ENCODE data around the gene KCNC3. TPM values are rescaled to one million over a fixed set of nuclear protein-coding genes. Genes with fewer than 3 reads are reported as not detected.
"Not testable (repeated sequence)": the region's sequence is repeated elsewhere in the genome, so short reads cannot be mapped to it uniquely, and the experiment has no call there.

Gene KCNC3
- total and polyA plus RNA-seq, 8 donors = 8.5 to 29.8 (median 23.9) TPM

DNA sequence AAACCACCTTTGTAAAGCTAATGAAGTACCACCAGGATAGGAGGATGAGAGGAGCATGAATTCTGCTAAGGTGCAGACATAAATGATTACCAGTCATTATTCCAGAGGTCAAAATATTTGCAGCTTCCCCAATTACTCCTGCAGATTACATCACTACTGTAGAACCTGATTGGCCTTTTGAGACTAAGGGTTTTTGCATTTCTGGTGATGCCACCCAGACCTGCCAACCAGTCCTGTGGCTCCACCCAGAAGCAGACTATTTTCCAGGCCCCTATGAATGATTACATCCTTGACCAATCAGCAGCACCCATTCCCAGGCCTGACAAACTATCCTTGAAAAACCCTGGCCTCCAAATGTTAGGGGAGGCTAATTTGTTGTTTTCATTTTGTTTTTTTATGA, 11.2 kb upstream of the KCNC3 start:
- Histone ChIP-seq H3K9me3 (no peaks in the 10 kb centered on the region), H3K27me3 (peaks cover 0 to 7% of the 10 kb centered on the region in 2 donors), H3K36me3 (no peaks in the 10 kb centered on the region), H3K4me3 (no peak overlapping the region), H3K27ac (no peak overlapping the region), H3K4me1 (no peaks in the 10 kb centered on the region)
- no peak for TF ChIP-seq CTCF (IDR thresholded peaks at IDR 0.05)
- intact Hi-C loops (cut with DNase I) = no loop called here
- peak in 1 of 4 donors; percentile 6 for DNase-seq
- ATAC-seq = no peak

GRCh38 chr19:50337031-50337430, 7.9 kb upstream of the KCNC3 start:
- H3K27ac ChIP-seq; H3K36me3 ChIP-seq; ATAC-seq; intact Hi-C loops (cut with DNase I); H3K9me3 ChIP-seq; H3K4me3 ChIP-seq: not testable (repeated sequence)
- peaks cover 0 to 40% of the 10 kb centered on the region in 2 donors for H3K27me3 ChIP-seq
- peak in 1 of 4 donors; percentile 16 for DNase-seq
- peaks cover 0 to 11% of the 10 kb centered on the region in 2 donors for H3K4me1 ChIP-seq

DNA sequence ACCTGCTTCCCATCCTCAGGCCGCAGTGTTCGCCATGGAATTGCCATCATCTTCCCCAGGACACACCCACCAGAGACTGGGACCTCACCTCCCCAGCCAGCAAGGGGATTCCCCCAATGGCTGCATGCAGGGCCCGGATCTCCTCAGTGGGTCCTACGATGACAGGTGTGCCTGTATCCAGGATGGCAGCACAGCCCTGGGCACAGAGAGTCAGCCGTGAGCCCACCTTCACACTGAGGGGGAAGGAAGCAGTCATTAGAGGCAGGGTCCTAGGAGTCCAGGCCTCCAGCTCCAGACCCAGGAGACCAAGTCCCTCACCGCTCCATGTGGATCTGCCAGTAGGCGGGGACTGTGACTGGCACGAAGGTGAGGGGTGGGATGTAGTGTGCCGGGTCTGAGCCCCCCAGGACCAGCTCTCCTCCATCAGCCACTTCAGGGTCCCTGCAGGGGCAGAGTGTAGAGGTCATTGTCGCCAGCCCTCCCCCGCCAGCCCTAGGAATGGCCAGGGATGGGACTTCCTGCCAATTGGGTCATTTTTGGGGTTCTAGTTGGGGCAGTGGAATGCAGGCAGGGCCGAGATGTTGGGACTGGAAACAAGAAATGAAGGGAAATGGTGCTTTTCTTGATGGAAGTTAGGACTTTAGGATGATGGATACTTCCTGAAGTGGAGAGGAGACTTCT, 5.7 kb upstream of the KCNC3 start:
- intact Hi-C loops (cut with DNase I) = no loop called here
- peaks cover 0 to 30% of the 10 kb centered on the region in 2 donors for H3K4me1 ChIP-seq
- H3K36me3 ChIP-seq = no peaks in the 10 kb centered on the region
- DNase-seq (no peak), ATAC-seq (no peak)
- no peaks in the 10 kb centered on the region for H3K9me3 ChIP-seq
- no peak overlapping the region for H3K27ac ChIP-seq
- TF ChIP-seq CTCF (IDR thresholded peaks at IDR 0.05) = no peak
- H3K27me3 ChIP-seq = peaks cover 0 to 61% of the 10 kb centered on the region in 2 donors
- H3K4me3 ChIP-seq = no peak overlapping the region

DNA sequence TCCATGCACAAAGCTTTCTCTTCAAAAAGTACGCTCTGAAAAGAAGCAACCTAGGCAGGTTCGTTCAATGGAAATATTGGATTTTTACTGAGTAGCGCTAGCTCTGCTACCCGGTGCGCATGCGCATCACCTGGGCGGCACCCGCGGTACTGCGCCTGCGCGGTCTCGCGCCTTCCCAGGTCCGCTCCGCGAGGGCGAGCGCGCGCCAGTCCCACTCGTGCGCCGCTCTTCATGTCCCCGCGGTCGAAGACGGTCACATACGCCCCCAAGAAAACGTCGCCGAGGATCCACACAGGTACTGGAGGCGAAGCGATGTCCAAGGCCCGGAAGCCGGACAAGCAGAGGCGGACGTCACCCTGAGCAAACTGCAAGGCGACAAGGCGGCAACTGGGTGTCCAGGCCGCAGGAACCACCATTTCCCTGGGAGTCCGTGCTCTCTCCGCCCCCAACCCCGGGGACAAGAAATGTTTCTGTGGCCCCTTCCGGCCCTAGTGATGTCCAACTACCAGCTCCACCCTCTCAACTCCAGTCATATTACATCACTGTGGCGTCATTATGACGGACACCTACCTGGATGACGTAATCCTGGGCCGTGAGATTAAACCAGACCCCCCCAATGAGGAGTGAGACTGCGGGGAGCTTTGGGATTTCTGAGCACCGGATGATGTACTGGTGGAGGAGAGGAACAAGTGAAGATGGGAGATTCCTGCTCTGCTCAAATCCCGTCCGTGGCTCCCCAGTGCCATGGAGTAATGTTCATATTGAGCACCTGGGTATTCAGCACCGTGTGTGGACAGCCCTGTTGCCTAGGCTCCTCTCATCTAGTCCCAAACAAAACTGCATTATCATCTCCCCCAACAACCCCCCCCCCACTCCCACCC, 4.8 kb upstream of the KCNC3 start:
- Histone ChIP-seq H3K27me3 (peaks cover 0 to 70% of the 10 kb centered on the region in 2 donors), H3K4me3 (peak overlapping the region; percentile 46 to 52), H3K4me1 (peaks cover 0 to 35% of the 10 kb centered on the region in 2 donors), H3K27ac (peak overlapping the region; percentile 72 to 88), H3K9me3 (no peaks in the 10 kb centered on the region), H3K36me3 (no peaks in the 10 kb centered on the region)
- intact Hi-C loops (cut with DNase I) = no loop called here
- no peak for TF ChIP-seq CTCF (IDR thresholded peaks at IDR 0.05)
- DNase-seq (peak in 3 of 4 donors; percentile 77 to 92 (median 91)), ATAC-seq (peak; percentile 7)

GRCh38 chr19:50333235-50333736, 4.1 kb upstream of the KCNC3 start:
- Histone ChIP-seq H3K4me1 (peaks cover 0 to 38% of the 10 kb centered on the region in 2 donors), H3K27ac (peak overlapping the region; percentile 72 to 88), H3K9me3 (no peaks in the 10 kb centered on the region), H3K36me3 (no peaks in the 10 kb centered on the region), H3K4me3 (peak overlapping the region; percentile 46 to 52), H3K27me3 (peaks cover 0 to 76% of the 10 kb centered on the region in 2 donors)
- intact Hi-C loops (cut with DNase I) = no loop called here
- no peak for TF ChIP-seq CTCF (IDR thresholded peaks at IDR 0.05)
- DNase-seq (peak; percentile 90 to 96 (median 94)), ATAC-seq (peak; percentile 72)
